KMS-11 (cell line): ENCODE data around the gene C11orf86.

Source experiments
- H2AFZ ChIP-seq: fragments of 200-600 bp; sonication (generic); 2 replicates; pipeline ENCODE4 v1.6.1; 2016; ENCODE audit warnings: antibody characterized with exemption, mixed run types, low read depth
- H3K27ac ChIP-seq: fragments of 200-600 bp; sonication (generic); 2 replicates; pipeline ENCODE4 v1.6.1; 2016; ENCODE audit warnings: mild to moderate bottlenecking, mixed run types
- H3K27me3 ChIP-seq: fragments of 200-600 bp; sonication (generic); 2 replicates; pipeline ENCODE4 v1.6.1; 2017; ENCODE audit warnings: mild to moderate bottlenecking, low read depth, mixed run types, moderate library complexity; ENCODE audit not compliant: insufficient read depth
- H3K36me3 ChIP-seq: fragments of 200-600 bp; sonication (generic); 2 replicates; pipeline ENCODE4 v1.6.1; 2017; ENCODE audit warnings: mild to moderate bottlenecking, mixed run types; ENCODE audit not compliant: insufficient read depth
- H3K4me1 ChIP-seq: fragments of 200-600 bp; sonication (generic); 2 replicates; pipeline ENCODE4 v1.6.1; 2016; ENCODE audit warnings: mild to moderate bottlenecking, low read depth, mixed run types; ENCODE audit not compliant: poor library complexity, severe bottlenecking
- H3K4me2 ChIP-seq: fragments of 200-600 bp; sonication (generic); 2 replicates; pipeline ENCODE4 v1.7.0; 2016; ENCODE audit warnings: mild to moderate bottlenecking, mixed run types
- H3K4me3 ChIP-seq: fragments of 200-600 bp; sonication (generic); IDR thresholded peaks from 2 replicates; pipeline ENCODE4 v1.6.1; 2017; ENCODE audit warnings: low read depth, low read length, mixed read lengths; ENCODE audit not compliant: insufficient read depth
- H3K79me2 ChIP-seq: fragments of 200-600 bp; sonication (generic); 2 replicates; pipeline ENCODE4 v1.6.1; 2016; ENCODE audit warnings: low read depth, mixed run types; ENCODE audit not compliant: insufficient read depth
- H3K9ac ChIP-seq: fragments of 200-600 bp; sonication (generic); 2 replicates; pipeline ENCODE4 v1.6.1; 2016; ENCODE audit warnings: mild to moderate bottlenecking, mixed run types
- H4K20me1 ChIP-seq: fragments of 200-600 bp; sonication (generic); 2 replicates; pipeline ENCODE4 v1.6.1; 2016; ENCODE audit warnings: mild to moderate bottlenecking, mixed run types; ENCODE audit not compliant: insufficient read depth
- TF ChIP-seq, protein P1 (sequence below): fragments of 200-600 bp; sonication (generic); conservative IDR thresholded peaks from 2 replicates; pipeline ENCODE4 v1.6.1; 2017; ENCODE audit warnings: low read depth, mild to moderate bottlenecking, antibody characterized with exemption, low read length, moderate library complexity, mixed read lengths

Gene C11orf86

DNA sequence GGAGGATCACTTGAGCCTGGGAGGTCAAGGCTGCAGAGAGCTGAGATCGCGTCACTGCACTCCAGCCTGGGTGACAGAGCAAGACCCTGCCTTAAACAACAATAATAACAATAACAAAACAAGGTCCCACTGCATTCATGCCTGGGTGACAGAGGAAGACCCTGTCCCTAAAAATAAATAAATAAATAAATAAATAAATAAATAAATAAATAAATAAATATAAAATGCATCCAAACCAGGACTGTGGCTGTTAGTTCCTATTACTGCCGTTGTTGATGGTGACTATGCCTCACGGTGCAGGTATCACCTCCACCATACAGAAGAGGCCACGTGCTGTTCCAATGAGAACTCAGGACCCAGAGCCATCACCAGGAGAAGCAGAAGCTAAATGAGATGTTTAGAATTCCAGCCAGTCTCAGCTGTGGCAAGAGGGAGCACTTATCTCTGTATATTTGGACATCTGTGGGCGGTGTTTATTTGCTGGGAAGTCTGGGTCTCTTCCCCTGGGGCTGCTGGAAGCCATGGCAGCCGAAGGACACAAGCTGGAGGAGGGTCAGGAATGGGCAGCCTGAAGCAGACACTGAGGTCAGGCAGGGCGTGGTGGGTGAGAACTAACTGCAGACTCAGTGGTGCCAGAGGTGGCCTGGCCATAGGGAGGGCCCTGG, 21.6 kb downstream of the C11orf86 start:
- H4K20me1 ChIP-seq = no peaks in the 10 kb centered on the region
- H3K4me3 ChIP-seq = no peak overlapping the region
- TF ChIP-seq, protein P1, sequence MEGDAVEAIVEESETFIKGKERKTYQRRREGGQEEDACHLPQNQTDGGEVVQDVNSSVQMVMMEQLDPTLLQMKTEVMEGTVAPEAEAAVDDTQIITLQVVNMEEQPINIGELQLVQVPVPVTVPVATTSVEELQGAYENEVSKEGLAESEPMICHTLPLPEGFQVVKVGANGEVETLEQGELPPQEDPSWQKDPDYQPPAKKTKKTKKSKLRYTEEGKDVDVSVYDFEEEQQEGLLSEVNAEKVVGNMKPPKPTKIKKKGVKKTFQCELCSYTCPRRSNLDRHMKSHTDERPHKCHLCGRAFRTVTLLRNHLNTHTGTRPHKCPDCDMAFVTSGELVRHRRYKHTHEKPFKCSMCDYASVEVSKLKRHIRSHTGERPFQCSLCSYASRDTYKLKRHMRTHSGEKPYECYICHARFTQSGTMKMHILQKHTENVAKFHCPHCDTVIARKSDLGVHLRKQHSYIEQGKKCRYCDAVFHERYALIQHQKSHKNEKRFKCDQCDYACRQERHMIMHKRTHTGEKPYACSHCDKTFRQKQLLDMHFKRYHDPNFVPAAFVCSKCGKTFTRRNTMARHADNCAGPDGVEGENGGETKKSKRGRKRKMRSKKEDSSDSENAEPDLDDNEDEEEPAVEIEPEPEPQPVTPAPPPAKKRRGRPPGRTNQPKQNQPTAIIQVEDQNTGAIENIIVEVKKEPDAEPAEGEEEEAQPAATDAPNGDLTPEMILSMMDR = no peak
- H3K27ac ChIP-seq = no peak overlapping the region
- H3K79me2 ChIP-seq = no peaks in the 10 kb centered on the region
- no peak overlapping the region for H3K4me2 ChIP-seq
- H3K27me3 ChIP-seq = no peaks in the 10 kb centered on the region
- H3K9ac ChIP-seq = no peak overlapping the region
- no peak overlapping the region for H2AFZ ChIP-seq
- no peaks in the 10 kb centered on the region for H3K36me3 ChIP-seq
- no peaks in the 10 kb centered on the region for H3K4me1 ChIP-seq

DNA sequence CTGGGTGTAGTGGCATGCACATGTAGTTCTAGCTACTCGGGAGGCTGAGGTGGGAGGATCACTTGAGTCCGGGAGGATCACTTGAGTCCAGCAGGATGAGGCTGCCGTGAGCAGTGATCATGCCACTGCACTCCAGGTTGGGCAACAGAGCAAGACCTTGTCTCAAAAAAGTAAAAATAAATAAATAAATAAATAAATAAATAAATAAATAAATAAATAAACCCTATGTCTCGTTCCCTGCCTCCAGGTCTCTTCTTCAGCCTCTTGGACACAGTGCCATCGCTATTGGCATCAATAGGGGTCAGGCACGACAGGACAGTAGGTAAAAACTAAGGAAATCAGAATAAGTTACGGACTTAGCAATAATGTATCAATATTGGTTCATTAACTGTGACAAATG, 24.5 kb downstream of the C11orf86 start:
- Histone ChIP-seq H3K4me3 (no peak overlapping the region), H4K20me1 (no peaks in the 10 kb centered on the region), H3K79me2 (no peaks in the 10 kb centered on the region), H3K27ac (no peak overlapping the region), H3K36me3 (no peaks in the 10 kb centered on the region), H3K4me1 (no peaks in the 10 kb centered on the region), H3K4me2 (no peak overlapping the region), H3K9ac (no peak overlapping the region), H2AFZ (no peak overlapping the region), H3K27me3 (no peaks in the 10 kb centered on the region)
- TF ChIP-seq, protein P1 = no peak

DNA sequence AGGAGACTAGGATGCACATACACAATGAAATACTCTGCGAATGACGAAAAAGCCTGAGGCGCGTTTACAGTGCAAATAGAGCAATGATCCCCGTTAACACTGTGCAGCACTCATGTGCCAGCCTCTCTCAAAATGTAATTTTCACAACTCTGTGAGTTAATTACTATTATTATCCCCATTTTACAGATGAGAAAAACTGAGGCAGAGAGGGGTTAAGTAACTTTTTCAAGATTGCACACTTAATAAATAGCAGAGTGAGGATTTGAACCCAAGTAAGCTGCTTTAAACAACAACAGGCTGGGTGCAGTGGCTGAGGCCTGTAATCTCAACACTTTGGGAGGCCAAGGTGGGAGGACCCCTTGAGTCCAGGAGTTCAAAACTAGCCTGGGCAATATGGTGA, 26.2 kb downstream of the C11orf86 start:
- H3K4me2 ChIP-seq = no peak overlapping the region
- TF ChIP-seq, protein P1 = no peak
- H3K9ac ChIP-seq = no peak overlapping the region
- no peaks in the 10 kb centered on the region for H3K36me3 ChIP-seq
- H3K27ac ChIP-seq = no peak overlapping the region
- H2AFZ ChIP-seq = no peak overlapping the region
- no peaks in the 10 kb centered on the region for H3K27me3 ChIP-seq
- H4K20me1 ChIP-seq = no peaks in the 10 kb centered on the region
- no peaks in the 10 kb centered on the region for H3K79me2 ChIP-seq
- H3K4me3 ChIP-seq = no peak overlapping the region
- no peaks in the 10 kb centered on the region for H3K4me1 ChIP-seq

DNA sequence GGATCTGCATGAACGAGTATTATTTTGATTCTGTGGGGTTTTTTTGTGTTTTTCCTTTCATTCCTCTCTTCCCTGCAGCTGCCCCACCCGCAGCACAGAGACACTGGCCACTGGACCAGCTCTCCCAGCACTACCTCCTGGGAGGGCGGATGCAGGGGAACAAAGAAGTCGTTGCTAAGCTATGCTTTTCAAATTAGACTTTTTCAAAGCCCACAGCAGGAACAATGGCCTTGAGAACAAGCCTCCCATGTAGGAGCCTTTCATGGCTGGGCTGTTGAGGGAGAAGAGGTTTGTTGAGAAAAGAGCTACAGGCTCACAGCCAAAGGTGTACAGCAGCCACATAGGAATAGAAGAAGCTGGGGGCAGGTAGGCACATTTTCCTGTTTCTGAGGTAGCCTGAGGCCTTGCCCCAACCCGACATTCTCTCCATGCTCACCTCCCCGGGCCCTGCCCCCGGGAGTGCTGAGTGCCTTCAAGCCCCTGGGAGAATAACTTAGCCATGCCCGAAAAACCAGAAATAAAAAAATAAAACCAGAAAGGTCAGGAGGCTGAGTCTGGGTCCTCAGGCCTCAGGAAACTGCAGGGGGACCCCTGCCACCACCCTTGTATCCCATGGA, 27.3 kb downstream of the C11orf86 start:
- H3K9ac ChIP-seq = no peak overlapping the region
- no peaks in the 10 kb centered on the region for H3K27me3 ChIP-seq
- no peak overlapping the region for H2AFZ ChIP-seq
- H3K36me3 ChIP-seq = no peaks in the 10 kb centered on the region
- H3K4me1 ChIP-seq = no peaks in the 10 kb centered on the region
- TF ChIP-seq, protein P1 = no peak
- H4K20me1 ChIP-seq = no peaks in the 10 kb centered on the region
- H3K4me3 ChIP-seq = no peak overlapping the region
- no peak overlapping the region for H3K27ac ChIP-seq
- H3K79me2 ChIP-seq = no peaks in the 10 kb centered on the region
- no peak overlapping the region for H3K4me2 ChIP-seq
